ENCODE results near the gene LRFN4.
A peak's percentile ranks its signal among the peaks of the same experiment; 100 is the strongest.
"Not testable (repeated sequence)": the region's sequence is repeated elsewhere in the genome, so short reads cannot be mapped to it uniquely, and the experiment has no call there.

LRFN4 gene

DNA sequence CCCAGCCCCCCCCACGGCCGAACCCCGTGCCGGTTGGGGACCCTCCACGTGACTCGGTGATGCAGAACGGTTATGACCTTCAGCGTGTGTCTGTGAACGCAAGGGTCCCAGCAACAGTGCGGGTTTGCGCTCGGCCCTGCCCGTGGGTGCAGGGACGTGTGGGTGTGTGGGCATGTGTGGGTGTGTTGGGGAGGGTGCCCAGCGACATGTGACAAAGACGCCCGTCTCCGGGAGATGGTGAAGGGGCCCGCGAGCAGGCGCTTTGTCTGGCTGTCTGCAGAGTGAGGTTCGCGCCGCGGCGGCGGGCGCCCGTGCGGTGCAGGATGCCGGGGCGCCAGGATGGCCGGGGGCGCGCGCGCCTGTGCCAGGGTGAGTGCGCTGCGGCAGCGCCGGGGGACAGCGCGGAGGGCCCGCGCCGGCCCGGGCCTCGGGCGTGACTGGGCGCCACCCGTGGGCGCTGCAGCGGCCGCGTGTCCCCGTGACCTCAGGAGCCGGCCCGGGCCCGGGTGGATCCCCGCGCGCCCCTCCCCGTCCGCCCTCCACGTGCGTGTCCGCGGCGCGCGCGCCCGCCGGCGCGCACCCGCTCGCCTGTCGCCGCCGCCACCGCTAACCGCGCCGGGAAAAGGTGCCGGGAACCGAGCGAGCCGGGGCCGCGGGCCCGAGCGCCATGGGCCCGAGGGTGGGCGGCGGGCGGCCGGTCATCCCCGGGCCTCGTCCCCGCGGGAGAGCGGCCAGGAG is at the start of gene LRFN4:
TSS of gene LRFN4 (plus strand) at position 569 of the 738 bp plus-strand sequence. CDS start 681 bp downstream, outside the sequence.
- H3K4me3 ChIP-seq (ENCODE audit: low read depth, low read length) = peak within 1 kb of the TSS; percentile 75

DNA sequence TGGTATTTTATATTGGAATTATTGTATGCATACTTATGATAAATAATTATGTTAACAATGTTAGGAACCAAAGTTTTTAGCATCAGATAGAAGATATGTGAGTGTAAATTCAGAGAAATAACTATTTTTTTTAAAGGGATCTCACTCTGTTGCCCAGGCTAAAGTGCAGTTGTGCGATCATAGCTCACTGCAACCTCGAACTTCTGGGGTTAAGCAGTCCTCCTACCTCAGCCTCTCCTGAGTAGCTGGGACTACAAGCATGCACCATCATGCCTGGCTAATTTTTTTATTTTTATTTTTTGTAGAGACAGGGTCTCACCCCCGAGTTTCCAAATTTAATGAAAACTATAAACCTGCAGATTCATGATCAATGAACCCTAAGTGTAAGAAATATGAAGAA is 47.3 kb upstream of the LRFN4 start:
- no peak overlapping the region for H3K4me3 ChIP-seq (ENCODE audit: low read depth, low read length)

GRCh38 chr11:66810576-66811185 is 46.2 kb upstream of the LRFN4 start:
- no peak overlapping the region for H3K4me3 ChIP-seq (ENCODE audit: low read depth, low read length)

DNA sequence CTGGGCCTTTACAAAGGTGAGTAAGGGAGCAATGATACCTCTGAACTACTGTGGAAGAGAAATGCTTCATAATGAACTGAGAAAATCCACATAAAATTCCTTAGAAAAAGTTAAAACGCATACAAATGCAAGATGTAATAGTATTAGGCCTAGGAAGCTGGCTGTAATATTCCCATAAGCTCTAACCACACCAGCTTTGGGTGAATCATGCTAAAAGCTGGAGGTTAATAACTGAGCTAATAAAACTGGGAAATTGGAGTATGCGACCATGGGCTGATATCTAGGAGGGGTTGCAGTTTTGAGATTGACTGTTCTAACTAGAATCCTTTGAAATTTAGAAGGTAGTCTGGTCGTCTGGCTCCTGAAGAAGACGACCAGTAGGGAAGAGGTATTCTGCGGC is 42.2 kb upstream of the LRFN4 start:
- H3K4me3 ChIP-seq (ENCODE audit: low read depth, low read length) = no peak overlapping the region

DNA sequence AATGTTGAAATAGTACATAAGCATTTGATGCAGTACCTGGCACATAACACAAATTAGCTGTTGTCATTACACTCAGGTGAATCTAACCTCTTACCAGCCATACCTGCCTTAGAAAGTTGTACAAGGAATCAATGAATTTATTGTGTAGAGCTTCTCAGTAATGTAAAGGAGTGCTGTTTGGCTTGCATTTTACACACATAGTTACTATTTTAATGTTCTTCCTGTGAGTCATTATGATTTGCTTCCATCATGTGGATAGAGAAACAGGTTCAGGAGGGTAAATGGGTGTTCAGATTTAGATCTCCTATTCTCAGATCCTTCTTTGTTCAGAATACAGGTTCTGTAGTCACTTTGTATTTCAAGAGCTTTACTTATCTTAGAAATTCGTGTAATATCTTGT is 41.2 kb upstream of the LRFN4 start:
- no peak overlapping the region for H3K4me3 ChIP-seq (ENCODE audit: low read depth, low read length)

DNA sequence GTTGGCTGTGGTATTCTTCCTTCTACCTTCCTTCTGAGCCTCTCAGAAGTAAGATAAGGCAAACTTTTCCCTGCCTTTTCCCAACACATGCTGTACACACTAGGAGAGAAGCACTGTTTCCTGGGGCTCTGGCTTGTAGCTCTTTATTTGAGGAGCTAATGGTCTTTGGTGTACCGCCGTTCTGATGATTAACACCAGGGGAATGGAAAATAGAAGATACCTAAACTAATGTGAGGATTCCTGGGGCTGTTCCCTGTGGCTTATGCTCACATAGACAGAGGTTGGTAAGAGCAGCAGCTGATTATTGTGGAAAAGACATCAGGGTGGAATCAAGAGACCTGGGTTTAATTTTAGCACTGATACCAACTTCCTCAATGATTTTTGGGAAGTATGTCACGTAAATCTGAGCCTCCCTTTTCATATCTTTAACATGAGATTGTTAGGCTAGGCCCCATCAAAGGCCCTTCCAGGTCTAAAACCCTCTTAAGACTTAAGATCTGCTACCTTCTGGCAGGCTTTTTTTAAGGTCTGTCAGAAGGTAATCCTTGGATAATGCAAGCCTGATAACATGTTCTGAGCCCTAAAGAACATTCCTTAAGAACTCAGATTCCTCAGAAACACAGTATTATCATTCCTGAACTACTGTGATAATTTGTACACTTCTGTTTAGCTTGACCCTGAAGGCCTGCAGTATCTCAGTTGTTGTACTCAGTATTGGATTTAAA is 38.5 kb upstream of the LRFN4 start:
- no peak overlapping the region for H3K4me3 ChIP-seq (ENCODE audit: low read depth, low read length)

GRCh38 chr11:66820381-66820780 is 36.5 kb upstream of the LRFN4 start:
- H3K4me3 ChIP-seq (ENCODE audit: low read depth, low read length) = no peak overlapping the region

- no peak overlapping the region for H3K4me3 ChIP-seq (ENCODE audit: low read depth, low read length)
These were observed 36.0 kb upstream of the LRFN4 start for GRCh38 chr11:66820901-66821300.

DNA sequence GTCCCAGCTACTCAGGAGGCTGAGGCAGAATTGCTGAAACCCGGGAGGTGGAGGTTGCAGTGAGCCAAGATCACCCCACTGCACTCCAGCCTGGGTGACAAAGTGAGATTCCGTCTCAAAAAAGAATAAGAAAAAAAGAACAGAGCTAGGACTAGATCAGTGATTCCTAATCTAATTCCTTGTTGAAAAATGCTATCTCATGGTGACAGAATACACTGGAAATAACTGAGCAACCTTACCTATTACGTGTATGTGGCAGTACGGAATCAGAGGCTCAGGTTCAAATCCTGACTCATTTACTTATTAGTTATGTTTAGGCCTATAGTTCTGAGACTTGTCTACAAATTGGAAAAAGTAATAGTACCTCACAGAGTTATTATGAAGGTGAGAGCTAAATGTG is 33.2 kb upstream of the LRFN4 start:
- H3K4me3 ChIP-seq (ENCODE audit: low read depth, low read length) = no peak overlapping the region

DNA sequence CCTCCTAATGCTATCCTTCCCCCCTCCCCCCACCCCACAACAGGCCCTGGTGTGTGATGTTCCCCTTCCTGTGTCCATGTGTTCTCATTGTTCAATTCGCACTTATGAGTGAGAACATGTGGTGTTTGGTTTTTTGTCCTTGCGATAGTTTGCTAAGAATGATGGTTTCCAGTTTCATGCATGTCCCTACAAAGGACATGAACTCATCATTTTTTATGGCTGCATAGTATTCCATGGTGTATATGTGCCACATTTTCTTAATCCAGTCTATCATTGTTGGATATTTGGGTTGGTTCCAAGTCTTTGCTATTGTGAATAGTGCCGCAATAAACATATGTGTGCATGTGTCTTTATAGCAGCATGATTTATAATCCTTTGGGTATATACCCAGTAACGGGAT is 32.3 kb upstream of the LRFN4 start:
- H3K4me3 ChIP-seq (ENCODE audit: low read depth, low read length) = not testable (repeated sequence)

- no peak overlapping the region for H3K4me3 ChIP-seq (ENCODE audit: low read depth, low read length)
These were observed 22.4 kb upstream of the LRFN4 start for GRCh38 chr11:66834539-66834845.

- H3K4me3 ChIP-seq (ENCODE audit: low read depth, low read length) = no peak overlapping the region
These were observed 21.9 kb upstream of the LRFN4 start for GRCh38 chr11:66834943-66835342.

DNA sequence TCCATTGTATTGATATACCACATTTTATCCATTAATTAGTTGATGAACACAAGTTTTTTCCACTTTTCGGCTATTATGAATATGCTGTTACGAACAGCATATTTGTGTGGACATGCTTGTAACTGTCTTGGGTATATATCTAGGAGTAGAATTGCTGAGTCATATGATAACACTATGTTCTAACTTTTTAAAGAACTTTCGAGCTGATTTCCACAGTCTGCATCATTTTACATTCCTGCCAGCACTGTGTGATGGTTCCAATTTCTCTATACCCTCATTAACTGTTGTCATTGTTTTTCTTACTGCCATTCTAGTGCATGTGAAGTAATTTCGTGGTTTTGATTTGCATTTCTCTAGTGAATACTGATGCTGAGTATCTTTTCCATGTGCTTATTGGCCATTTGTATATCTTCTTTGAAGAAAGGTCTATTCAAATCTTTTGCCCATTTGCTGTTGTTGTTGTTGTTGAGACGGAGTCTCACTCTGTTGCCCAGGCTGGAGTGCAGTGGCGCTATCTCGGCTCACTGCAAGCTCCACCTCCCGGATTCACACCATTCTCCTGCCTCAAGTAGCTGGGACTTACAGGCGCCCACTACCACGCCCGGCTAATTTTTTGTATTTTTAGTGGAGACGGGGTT is 21.0 kb upstream of the LRFN4 start:
- no peak overlapping the region for H3K4me3 ChIP-seq (ENCODE audit: low read depth, low read length)

DNA sequence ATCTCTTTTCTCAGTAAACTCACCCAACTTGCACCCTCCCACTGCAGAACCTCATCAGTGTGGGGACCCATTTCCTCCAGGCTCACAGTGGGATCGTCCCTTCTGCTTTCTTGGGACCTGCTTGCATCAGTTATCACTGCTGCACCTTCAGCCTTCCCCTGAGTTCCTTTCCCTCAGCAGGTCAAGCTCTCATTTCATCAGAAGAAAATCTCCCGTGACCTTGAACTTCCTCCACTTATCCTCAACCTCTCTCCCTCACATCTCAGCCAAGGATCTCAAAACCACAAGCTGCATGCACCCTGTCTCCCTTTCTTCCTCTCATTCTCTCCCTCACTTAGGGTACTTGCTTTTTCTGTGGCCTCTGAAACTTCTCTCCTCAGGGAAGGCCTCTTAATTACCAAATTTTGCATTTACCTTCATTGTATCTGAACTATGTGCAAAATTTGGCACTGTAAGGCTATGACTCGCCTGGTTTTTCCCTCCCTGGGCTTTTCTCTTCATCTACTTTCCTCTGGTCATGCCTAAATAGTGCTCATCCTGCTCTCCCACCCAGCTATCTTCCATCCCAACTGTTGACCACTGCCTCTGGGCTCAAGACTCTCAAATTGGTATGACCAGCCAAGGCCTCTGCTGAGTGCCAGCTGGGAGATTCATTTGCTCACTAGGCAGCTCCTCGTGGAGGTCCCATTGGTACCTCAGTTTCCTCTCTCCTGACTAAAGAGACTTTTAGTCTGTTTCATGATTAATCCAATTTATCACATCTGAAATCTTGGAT is 16.4 kb upstream of the LRFN4 start:
- no peak overlapping the region for H3K4me3 ChIP-seq (ENCODE audit: low read depth, low read length)

DNA sequence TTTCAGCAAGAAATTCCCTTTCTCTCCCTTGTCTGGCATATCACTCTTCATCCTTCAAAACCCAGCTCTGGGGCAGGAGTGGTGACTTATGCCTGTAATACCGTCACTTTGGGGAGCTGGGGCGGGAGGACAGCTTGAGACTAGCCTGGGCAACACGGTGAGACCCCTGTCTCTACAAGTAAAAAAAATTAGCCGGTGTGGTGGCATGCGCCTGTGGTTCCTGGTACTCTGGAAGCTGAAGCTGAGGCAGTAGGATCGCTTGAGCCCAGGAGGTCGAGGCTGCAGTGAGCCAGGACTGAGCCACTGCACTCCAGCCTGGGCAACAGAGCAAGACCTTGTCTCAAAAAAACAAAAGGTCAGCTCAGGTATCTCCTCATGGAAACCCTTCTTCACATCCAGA is 15.0 kb upstream of the LRFN4 start:
- H3K4me3 ChIP-seq (ENCODE audit: low read depth, low read length) = peak overlapping the region; percentile 97

DNA sequence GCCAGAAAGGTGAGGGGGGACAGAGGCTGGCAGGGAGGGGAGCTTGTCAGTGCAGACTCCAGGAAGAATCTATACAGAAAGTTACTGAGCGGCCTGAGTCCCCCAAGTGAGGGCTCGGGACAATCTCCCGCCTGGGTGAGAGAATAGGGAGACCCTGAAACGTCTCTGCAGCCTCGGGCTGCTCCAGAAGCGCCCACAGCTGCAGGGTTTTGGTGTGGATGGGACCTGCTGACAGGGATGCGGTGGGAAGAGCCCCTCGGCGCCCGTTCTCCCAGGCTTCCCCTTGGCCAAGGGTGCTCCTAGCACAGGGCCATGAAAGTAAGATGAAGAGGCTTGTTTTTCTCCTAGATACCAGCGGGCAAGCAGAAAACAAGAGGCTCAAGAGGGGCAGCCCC is 14.4 kb upstream of the LRFN4 start:
- peak overlapping the region; percentile 97 for H3K4me3 ChIP-seq (ENCODE audit: low read depth, low read length)

GRCh38 chr11:66842896-66843775 is 13.7 kb upstream of the LRFN4 start, which contains the start of gene RCE1:
Gene RCE1, plus strand, starts transcription at chr11:66843441. Its CDS starts 15 bp downstream, at chr11:66843456.
- H3K4me3 ChIP-seq (ENCODE audit: low read depth, low read length) = peak within 1 kb of the TSS; percentile 97

DNA sequence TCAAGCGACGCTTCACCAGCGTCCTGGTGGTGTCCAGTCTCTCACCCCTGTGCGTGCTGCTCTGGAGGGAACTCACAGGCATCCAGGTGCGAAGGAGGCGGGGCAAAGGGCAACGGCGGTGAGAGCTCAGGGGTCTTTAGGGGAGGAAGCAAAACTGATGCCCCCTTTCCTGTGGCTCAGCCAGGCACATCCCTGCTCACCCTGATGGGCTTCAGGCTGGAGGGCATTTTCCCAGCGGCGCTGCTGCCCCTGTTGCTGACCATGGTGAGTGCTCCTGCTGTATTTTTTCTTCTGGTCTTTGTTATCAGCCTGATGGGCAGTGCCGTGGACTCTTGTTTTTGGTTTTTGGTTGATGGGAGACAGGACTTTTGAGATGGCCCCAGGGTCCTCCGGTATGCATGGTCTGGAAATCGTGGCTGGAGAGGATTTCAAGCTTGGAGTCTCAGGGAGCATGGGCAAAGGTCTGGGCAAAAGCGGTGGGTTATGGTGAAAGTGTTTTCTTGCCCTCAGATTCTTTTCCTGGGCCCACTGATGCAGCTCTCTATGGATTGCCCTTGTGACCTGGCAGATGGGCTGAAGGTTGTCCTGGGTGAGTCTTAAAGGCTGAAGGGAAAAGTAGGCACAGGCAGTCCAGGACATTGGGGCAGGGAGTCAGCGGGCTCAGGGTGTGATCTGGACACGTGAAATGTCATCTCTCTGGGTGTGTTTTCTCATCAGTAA is 12.9 kb upstream of the LRFN4 start:
- H3K4me3 ChIP-seq (ENCODE audit: low read depth, low read length) = peak overlapping the region; percentile 97

DNA sequence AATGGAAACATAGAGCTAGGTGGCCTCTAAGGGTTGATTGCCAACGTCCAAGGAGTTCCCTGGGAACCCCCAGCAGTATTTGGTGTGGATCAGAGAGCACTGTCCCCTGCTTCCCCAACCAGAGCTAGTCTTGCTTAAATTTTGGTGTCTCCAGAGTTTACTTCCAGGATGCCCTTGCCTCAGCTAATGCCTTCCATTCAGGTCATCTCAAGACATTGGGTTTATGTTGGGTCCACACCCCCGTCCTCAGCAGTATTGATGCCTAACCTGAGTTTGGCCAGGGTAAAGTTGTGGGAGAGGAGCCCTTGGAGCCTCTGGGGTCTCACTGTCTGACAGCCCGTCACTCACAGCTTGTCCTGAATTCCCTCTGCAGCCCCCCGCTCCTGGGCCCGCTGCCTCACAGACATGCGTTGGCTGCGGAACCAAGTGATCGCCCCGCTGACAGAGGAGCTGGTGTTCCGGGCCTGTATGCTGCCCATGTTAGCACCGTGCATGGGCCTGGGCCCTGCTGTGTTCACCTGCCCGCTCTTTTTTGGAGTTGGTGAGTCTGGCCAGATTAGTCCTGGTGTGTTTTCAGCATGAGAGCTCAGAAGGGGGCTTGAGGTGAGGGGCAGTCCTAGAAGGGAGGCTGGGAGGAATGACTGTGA is 12.2 kb upstream of the LRFN4 start:
- peak overlapping the region; percentile 0 for H3K4me3 ChIP-seq (ENCODE audit: low read depth, low read length)

All from iPS-11a (cell line).